KG1 (cell line): ENCODE results near the gene DCDC2B.
A peak's percentile ranks its signal among the peaks of the same experiment; 100 is the strongest.
"Not testable (repeated sequence)": the region's sequence is repeated elsewhere in the genome, so short reads cannot be mapped to it uniquely, and the experiment has no call there.

ENCODE experiments used
- DNase-seq: peaks from one replicate; lab custom pipeline; 2025; lab: John Stamatoyannopoulos, UW

The DCDC2B gene

GRCh38 chr1:32208891-32209328 is at the start of gene DCDC2B:
Gene DCDC2B, plus strand, starts transcription at chr1:32209089. Its CDS starts 5 bp downstream, at chr1:32209094.
- no peak for DNase-seq

- no peak for DNase-seq
Observed at GRCh38 chr1:32159189-32159588, 49.7 kb upstream of the DCDC2B start.

GRCh38 chr1:32163405-32163804 is 45.5 kb upstream of the DCDC2B start:
- no peak for DNase-seq

- not testable (repeated sequence) for DNase-seq
Observed at GRCh38 chr1:32165633-32166032, 43.3 kb upstream of the DCDC2B start.

- no peak for DNase-seq
Observed at GRCh38 chr1:32170991-32171390, 37.9 kb upstream of the DCDC2B start.

GRCh38 chr1:32172621-32173245 is 36.2 kb upstream of the DCDC2B start:
- no peak for DNase-seq

- DNase-seq, result no peak
Observed at GRCh38 chr1:32178380-32179192, 30.3 kb upstream of the DCDC2B start.

- DNase-seq, result no peak
Observed at GRCh38 chr1:32179193-32179442, 29.8 kb upstream of the DCDC2B start.

- DNase-seq, result peak; percentile 74
Observed at GRCh38 chr1:32179443-32180185, 29.3 kb upstream of the DCDC2B start, which contains the start of gene TXLNA. Gene TXLNA, plus strand, starts transcription at chr1:32179675. Its CDS starts 671 bp downstream, at chr1:32180346.

GRCh38 chr1:32180186-32181060 is 28.5 kb upstream of the DCDC2B start:
- DNase-seq, result no peak

- DNase-seq, result no peak
Observed at GRCh38 chr1:32181065-32181464, 27.8 kb upstream of the DCDC2B start.

GRCh38 chr1:32181563-32181962 is 27.3 kb upstream of the DCDC2B start:
- DNase-seq, result no peak

GRCh38 chr1:32182060-32182459 is 26.8 kb upstream of the DCDC2B start:
- no peak for DNase-seq

- DNase-seq, result no peak
Observed at GRCh38 chr1:32184650-32185049, 24.2 kb upstream of the DCDC2B start.

- DNase-seq, result no peak
Observed at GRCh38 chr1:32186077-32186476, 22.8 kb upstream of the DCDC2B start.

- no peak for DNase-seq
Observed at GRCh38 chr1:32186491-32186890, 22.4 kb upstream of the DCDC2B start.

GRCh38 chr1:32187850-32188249 is 21.0 kb upstream of the DCDC2B start:
- no peak for DNase-seq

GRCh38 chr1:32192220-32192948 is 16.5 kb upstream of the DCDC2B start:
- no peak for DNase-seq

GRCh38 chr1:32194984-32195383 is 13.9 kb upstream of the DCDC2B start:
- DNase-seq, result no peak

- DNase-seq, result no peak
Observed at GRCh38 chr1:32195531-32195930, 13.4 kb upstream of the DCDC2B start.
